Testis (tissue), 3 donors: ENCODE data around the gene LIMS3. TPM values are rescaled to one million over a fixed set of nuclear protein-coding genes. Genes with fewer than 3 reads are reported as not detected.

ENCODE experiments used
- polyA plus RNA-seq: library from polyadenylated mRNA; stranded (reverse); fragments of 350-450 nt; fragmentation: Illumina TruSeq; extraction: RNeasy Lipid Tissue Mini Kit (QIAGEN cat#74804); gene quantifications from one replicate; pipeline ENCODE4 v1.2.3, GENCODE V29; 2014; ENCODE audit warnings: low read depth, low replicate concordance; ENCODE audit not compliant: insufficient read depth
- total RNA-seq, 2 donors: library from RNA; depleted of rRNA; stranded (reverse); fragments of >200 nt; gene quantifications; one replicate each; pipeline ENCODE4 v1.2.3, GENCODE V29; 2016

The LIMS3 gene
- total and polyA plus RNA-seq, 3 donors from 2014 or later = 2.6 to 33.0 (median 13.8) TPM

Other genes starting within 250 kb of the LIMS3 start
- 10 to 100 TPM; 54.0 to 70.9 TPM for gene RGPD5, start 104.4 kb upstream of the LIMS3 start, total RNA-seq
- gene RGPD5, start 104.4 kb upstream of the LIMS3 start, polyA plus RNA-seq = 20.1 TPM
- gene MALL, start 217.1 kb downstream of the LIMS3 start, total RNA-seq = 10 to 100 TPM in 1 of 2 donors, 1 to 10 TPM in 1; 7.6 to 15.0 TPM
- 17.4 TPM for gene MALL, start 217.1 kb downstream of the LIMS3 start, polyA plus RNA-seq